HEK293 (cell line): Measurements from ENCODE around the gene AGXT.
A peak's percentile ranks its signal among the peaks of the same experiment; 100 is the strongest.

Experiments
- CTCF ChIA-PET: fragments of 350-600 bp; formaldehyde crosslinking; extraction: SDS; loops from one replicate; lab custom pipeline; 2021; ENCODE audit warnings: antibody characterized with exemption; lab: Yijun Ruan, JAX
- POLR2A ChIA-PET: fragments of 300-600 bp; formaldehyde crosslinking; extraction: SDS; loops from one replicate; lab custom pipeline; 2020; ENCODE audit warnings: antibody characterized with exemption, inconsistent platforms; lab: Yijun Ruan, JAX
- H3K27ac ChIP-seq: fragments of 200-500 bp; sonication (Bioruptor generic); 2 replicates; pipeline ENCODE4 v1.5.1; 2014; ENCODE audit warnings: low read depth, low read length, control low read depth, inconsistent platforms; ENCODE audit errors: extremely low read depth
- H3K36me3 ChIP-seq, 2 experiments: fragments of 200-500 bp in 1 of 2; sonication (Bioruptor generic) in 1 of 2; 1 replicate in 1 of 2; 2 replicates in 1 of 2; pipeline ENCODE4 v1.5.1; 2014 to 2017; ENCODE audit warnings: inconsistent platforms in 2 of 2, low read length in 2 of 2; ENCODE audit not compliant: control insufficient read depth in 2 of 2, insufficient read depth in 1 of 2
- H3K4me1 ChIP-seq: fragments of 200-500 bp; sonication (Bioruptor generic); 2 replicates; pipeline ENCODE4 v1.5.1; 2014; ENCODE audit warnings: mild to moderate bottlenecking, low read length, inconsistent platforms; ENCODE audit not compliant: control insufficient read depth, insufficient read depth
- H3K4me3 ChIP-seq: 2 replicates; pipeline ENCODE4 v1.5.1; 2011; ENCODE audit warnings: low read depth, mild to moderate bottlenecking, control low read depth, low read length, moderate library complexity
- H3K9me3 ChIP-seq: fragments of 200-500 bp; sonication (Bioruptor generic); 2 replicates; pipeline ENCODE4 v1.5.1; 2014; ENCODE audit warnings: low read depth, low read length, inconsistent platforms; ENCODE audit not compliant: control insufficient read depth, insufficient read depth
- EGR2 ChIP-seq: fragments of 450-650 bp; formaldehyde crosslinking; IDR thresholded peaks from 2 replicates; pipeline ENCODE4 v1.5.1; 2016; ENCODE audit warnings: low read depth, missing biosample characterization, missing genetic modification characterization
- GLI4 ChIP-seq: fragments of 450-650 bp; formaldehyde crosslinking; IDR thresholded peaks from 2 replicates; pipeline ENCODE4 v1.5.1; 2016; ENCODE audit warnings: missing biosample characterization, missing genetic modification characterization
- YY1 ChIP-seq: fragments of 450-650 bp; formaldehyde crosslinking; IDR thresholded peaks from 2 replicates; pipeline ENCODE4 v1.5.1; 2018; ENCODE audit warnings: missing biosample characterization, missing genetic modification characterization
- ZFHX2 ChIP-seq: fragments of 450-650 bp; formaldehyde crosslinking; conservative IDR thresholded peaks from 2 replicates; pipeline ENCODE4 v1.5.1; 2016; ENCODE audit warnings: missing biosample characterization, missing genetic modification characterization
- ZNF140 ChIP-seq: fragments of 450-650 bp; formaldehyde crosslinking; IDR thresholded peaks from 2 replicates; pipeline ENCODE4 v1.5.1; 2016; ENCODE audit warnings: missing biosample characterization, missing genetic modification characterization
- ZNF324 ChIP-seq: fragments of 450-650 bp; formaldehyde crosslinking; IDR thresholded peaks from 2 replicates; pipeline ENCODE4 v1.5.1; 2016; ENCODE audit warnings: missing biosample characterization, missing genetic modification characterization
- ZNF350 ChIP-seq: fragments of 450-650 bp; formaldehyde crosslinking; IDR thresholded peaks from 2 replicates; pipeline ENCODE4 v1.5.0; 2017; ENCODE audit warnings: missing biosample characterization, mild to moderate bottlenecking, missing genetic modification characterization
- ZNF426 ChIP-seq: fragments of 450-650 bp; formaldehyde crosslinking; IDR thresholded peaks from 2 replicates; pipeline ENCODE4 v1.5.1; 2017; ENCODE audit warnings: missing biosample characterization, missing genetic modification characterization, mild to moderate bottlenecking, inconsistent platforms, moderate library complexity
- ZNF501 ChIP-seq: fragments of 450-650 bp; formaldehyde crosslinking; IDR thresholded peaks from 2 replicates; pipeline ENCODE4 v1.5.1; 2016; ENCODE audit warnings: missing biosample characterization, missing genetic modification characterization
- ZNF521 ChIP-seq: fragments of 450-650 bp; formaldehyde crosslinking; IDR thresholded peaks from 2 replicates; pipeline ENCODE4 v1.5.1; 2017; ENCODE audit warnings: missing biosample characterization, mild to moderate bottlenecking, missing genetic modification characterization
- ZNF529 ChIP-seq: fragments of 450-650 bp; formaldehyde crosslinking; IDR thresholded peaks from 2 replicates; pipeline ENCODE4 v1.5.1; 2017; ENCODE audit warnings: missing genetic modification characterization, missing biosample characterization; ENCODE audit not compliant: insufficient replicate concordance
- ZNF555 ChIP-seq: fragments of 450-650 bp; formaldehyde crosslinking; conservative IDR thresholded peaks from 2 replicates; pipeline ENCODE4 v1.5.1; 2017; ENCODE audit warnings: missing biosample characterization, mild to moderate bottlenecking, missing genetic modification characterization, inconsistent platforms
- ZNF558 ChIP-seq: fragments of 450-650 bp; formaldehyde crosslinking; IDR thresholded peaks from 2 replicates; pipeline ENCODE4 v1.5.1; 2016; ENCODE audit warnings: missing biosample characterization, missing genetic modification characterization
- ZNF571 ChIP-seq: fragments of 450-650 bp; formaldehyde crosslinking; IDR thresholded peaks from 2 replicates; pipeline ENCODE4 v1.5.0; 2017; ENCODE audit warnings: missing biosample characterization, missing genetic modification characterization
- ZNF624 ChIP-seq: fragments of 450-650 bp; formaldehyde crosslinking; IDR thresholded peaks from 2 replicates; pipeline ENCODE4 v1.5.1; 2017; ENCODE audit warnings: missing biosample characterization, missing genetic modification characterization
- ZNF658 ChIP-seq: fragments of 450-650 bp; formaldehyde crosslinking; IDR thresholded peaks from 2 replicates; pipeline ENCODE4; 2016; ENCODE audit warnings: missing biosample characterization, missing genetic modification characterization
- ZSCAN16 ChIP-seq: fragments of 450-650 bp; formaldehyde crosslinking; IDR thresholded peaks from 2 replicates; pipeline ENCODE4 v1.5.1; 2016; ENCODE audit warnings: missing biosample characterization, missing genetic modification characterization
- ZSCAN23 ChIP-seq: fragments of 450-650 bp; formaldehyde crosslinking; IDR thresholded peaks from 2 replicates; pipeline ENCODE4 v1.5.1; 2016; ENCODE audit warnings: missing biosample characterization, missing genetic modification characterization
- TF ChIP-seq, protein P1 (sequence below): fragments of 450-650 bp; formaldehyde crosslinking; IDR thresholded peaks from 2 replicates; pipeline ENCODE4 v1.5.1; 2017; ENCODE audit warnings: missing biosample characterization, missing genetic modification characterization
- TF ChIP-seq, protein P2 (sequence below): fragments of 450-650 bp; formaldehyde crosslinking; IDR thresholded peaks from 2 replicates; pipeline ENCODE4 v1.5.1; 2017; ENCODE audit warnings: missing biosample characterization, missing genetic modification characterization

AGXT gene

DNA sequence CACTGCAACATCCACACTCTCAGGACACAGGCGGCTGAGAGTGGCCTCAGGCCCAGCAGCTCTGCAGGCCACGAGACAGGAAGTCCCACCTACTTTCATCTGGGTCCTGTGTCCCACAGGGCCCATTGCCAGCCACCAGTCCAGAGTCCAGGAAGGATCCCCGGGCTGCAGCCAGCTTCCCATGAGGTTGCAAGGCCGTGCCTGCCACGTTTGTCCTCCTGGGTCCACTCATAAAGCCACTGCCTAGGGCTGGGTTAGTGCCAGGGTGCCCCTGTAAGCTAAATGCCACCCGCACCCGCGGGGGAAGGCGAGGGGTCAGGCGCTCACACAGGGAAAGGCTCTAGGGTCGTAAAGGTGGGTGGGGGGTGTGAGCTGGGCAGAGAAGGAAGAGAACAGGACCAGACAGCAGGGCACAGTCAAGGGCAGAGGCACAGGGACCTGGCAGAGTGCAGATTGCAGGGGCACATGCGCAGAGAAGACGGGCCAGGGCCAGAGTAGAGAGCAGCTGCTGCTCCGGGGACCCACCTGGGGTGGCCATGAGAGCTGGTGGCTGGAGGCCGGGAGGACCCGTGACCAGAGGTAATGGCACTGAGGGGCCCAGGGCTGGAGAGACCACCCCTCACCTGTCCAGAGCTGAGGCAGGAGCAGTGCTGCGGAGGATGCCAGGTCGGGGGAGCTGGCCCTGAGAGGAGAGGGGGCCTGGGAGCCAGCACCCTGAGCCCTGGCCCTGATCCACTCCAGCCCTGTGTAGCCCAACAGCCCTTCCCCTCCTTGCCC lies 8.0 kb downstream of the AGXT start:
- no peaks in the 10 kb centered on the region for H3K4me1 ChIP-seq
- POLR2A ChIA-PET, result interaction anchor here (0.8 kb wide), 1 partner anchor 13 kb away, joined by 3 read pairs; no protein-coding TSS in a partner anchor

DNA sequence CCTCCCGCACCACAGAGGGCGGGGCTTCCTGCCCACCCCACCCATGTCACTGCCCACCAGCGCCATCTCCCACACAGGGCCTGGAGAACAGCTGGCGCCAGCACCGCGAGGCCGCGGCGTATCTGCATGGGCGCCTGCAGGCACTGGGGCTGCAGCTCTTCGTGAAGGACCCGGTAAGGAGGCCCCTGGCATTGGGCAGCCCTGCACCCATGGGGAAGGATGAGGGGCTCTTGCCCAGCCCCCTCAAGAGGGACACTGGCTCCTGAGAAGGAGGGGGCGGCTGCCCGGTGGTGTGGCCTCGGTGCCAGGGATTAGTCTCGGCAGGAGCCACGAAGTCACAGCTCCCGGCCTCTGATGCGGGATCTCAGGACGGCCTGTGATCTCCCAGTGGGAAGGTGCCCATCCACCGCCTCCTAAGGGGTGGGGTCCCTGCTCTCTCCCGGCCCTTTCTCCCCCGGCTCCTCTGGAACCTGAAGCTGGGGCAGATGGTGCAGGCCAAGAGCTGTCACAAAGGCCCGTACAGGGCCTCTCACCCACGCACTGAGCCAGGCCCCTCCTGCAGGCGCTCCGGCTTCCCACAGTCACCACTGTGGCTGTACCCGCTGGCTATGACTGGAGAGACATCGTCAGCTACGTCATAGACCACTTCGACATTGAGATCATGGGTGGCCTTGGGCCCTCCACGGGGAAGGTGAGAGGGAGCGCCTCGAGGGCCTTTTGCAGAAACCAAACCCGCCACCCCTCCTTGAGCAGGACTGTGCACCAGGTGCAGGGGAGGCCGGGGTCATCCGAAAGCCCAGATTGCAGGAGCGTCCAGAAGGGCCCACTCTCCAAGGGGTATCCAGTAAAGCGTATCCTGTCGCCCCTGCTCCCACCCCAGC lies 9.1 kb downstream of the AGXT start:
- H3K36me3 ChIP-seq, result no peaks in the 10 kb centered on the region
- ChIA-PET POLR2A (no interaction called here), CTCF (no interaction called here)
- H3K27ac ChIP-seq, result no peak overlapping the region
- H3K4me1 ChIP-seq, result no peaks in the 10 kb centered on the region
- no peak overlapping the region for H3K4me3 ChIP-seq
- H3K9me3 ChIP-seq, result no peaks in the 10 kb centered on the region
- TF ChIP-seq ZNF140 (no peak), ZFHX2 (peak; percentile 19; the same call in 1 of the 2 replicates)

More for the DNA sequence above, 8.0 kb downstream of the AGXT start:
- Histone ChIP-seq H3K9me3 (no peaks in the 10 kb centered on the region), H3K27ac (no peak overlapping the region), H3K36me3 (no peaks in the 10 kb centered on the region), H3K4me3 (no peak overlapping the region)
- CTCF ChIA-PET, result no interaction called here
- 0 out of 2 replicates have a peak, but pooled peaks have one; percentile 0 for TF ChIP-seq EGR2 (tag by site-specific recombination)
- TF ChIP-seq, protein P1, sequence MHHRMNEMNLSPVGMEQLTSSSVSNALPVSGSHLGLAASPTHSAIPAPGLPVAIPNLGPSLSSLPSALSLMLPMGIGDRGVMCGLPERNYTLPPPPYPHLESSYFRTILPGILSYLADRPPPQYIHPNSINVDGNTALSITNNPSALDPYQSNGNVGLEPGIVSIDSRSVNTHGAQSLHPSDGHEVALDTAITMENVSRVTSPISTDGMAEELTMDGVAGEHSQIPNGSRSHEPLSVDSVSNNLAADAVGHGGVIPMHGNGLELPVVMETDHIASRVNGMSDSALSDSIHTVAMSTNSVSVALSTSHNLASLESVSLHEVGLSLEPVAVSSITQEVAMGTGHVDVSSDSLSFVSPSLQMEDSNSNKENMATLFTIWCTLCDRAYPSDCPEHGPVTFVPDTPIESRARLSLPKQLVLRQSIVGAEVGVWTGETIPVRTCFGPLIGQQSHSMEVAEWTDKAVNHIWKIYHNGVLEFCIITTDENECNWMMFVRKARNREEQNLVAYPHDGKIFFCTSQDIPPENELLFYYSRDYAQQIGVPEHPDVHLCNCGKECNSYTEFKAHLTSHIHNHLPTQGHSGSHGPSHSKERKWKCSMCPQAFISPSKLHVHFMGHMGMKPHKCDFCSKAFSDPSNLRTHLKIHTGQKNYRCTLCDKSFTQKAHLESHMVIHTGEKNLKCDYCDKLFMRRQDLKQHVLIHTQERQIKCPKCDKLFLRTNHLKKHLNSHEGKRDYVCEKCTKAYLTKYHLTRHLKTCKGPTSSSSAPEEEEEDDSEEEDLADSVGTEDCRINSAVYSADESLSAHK (tag by site-specific recombination), result no peak
- no peak for TF ChIP-seq ZNF555 (tag by site-specific recombination)
- TF ChIP-seq ZSCAN16 (tag by site-specific recombination), result no peak

DNA sequence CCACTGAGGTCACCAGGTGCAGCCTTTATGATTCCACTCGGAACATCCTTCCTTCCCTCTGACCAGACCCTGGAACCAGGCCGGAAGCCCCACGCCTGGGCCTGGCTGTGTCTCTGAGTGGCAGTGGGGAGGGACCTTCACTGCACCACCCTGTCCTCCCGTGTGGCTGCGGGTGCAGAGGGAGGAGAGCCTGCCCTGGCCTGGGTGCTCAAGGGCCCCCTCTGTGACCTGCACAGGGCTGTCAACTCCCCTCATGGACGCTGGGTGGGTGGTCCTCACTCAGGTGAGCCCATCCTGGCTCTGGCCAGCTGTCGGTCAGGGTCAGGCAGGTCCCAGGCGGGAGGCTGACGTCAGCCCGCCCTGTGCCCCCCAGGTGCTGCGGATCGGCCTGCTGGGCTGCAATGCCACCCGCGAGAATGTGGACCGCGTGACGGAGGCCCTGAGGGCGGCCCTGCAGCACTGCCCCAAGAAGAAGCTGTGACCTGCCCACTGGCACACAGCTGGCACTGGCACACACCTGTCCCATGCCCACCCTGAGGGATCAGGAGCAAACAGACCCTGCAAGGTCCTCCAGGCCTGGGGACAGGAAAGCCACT lies 9.8 kb downstream of the AGXT start:
- H3K36me3 ChIP-seq, result no peaks in the 10 kb centered on the region
- no peaks in the 10 kb centered on the region for H3K9me3 ChIP-seq
- no peak overlapping the region for H3K4me3 ChIP-seq
- no peak overlapping the region for H3K27ac ChIP-seq
- no peaks in the 10 kb centered on the region for H3K4me1 ChIP-seq
- POLR2A ChIA-PET, result no interaction called here
- TF ChIP-seq, protein P2, sequence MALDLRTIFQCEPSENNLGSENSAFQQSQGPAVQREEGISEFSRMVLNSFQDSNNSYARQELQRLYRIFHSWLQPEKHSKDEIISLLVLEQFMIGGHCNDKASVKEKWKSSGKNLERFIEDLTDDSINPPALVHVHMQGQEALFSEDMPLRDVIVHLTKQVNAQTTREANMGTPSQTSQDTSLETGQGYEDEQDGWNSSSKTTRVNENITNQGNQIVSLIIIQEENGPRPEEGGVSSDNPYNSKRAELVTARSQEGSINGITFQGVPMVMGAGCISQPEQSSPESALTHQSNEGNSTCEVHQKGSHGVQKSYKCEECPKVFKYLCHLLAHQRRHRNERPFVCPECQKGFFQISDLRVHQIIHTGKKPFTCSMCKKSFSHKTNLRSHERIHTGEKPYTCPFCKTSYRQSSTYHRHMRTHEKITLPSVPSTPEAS, result no peak
- TF ChIP-seq ZNF350 (tag by site-specific recombination) (no peak), ZSCAN23 (tag by site-specific recombination) (no peak), ZNF555 (tag by site-specific recombination) (no peak), ZNF501 (tag by site-specific recombination) (no peak), GLI4 (tag by site-specific recombination) (no peak), ZNF558 (no peak), ZNF324 (tag by site-specific recombination) (no peak), ZNF521 (no peak), ZNF571 (tag by site-specific recombination) (no peak), ZNF624 (tag by site-specific recombination) (no peak), ZNF529 (no peak), ZNF658 (tag by site-specific recombination) (no peak), ZNF426 (tag by site-specific recombination) (no peak), YY1 (tag by site-specific recombination) (no peak)
- TF ChIP-seq, protein P1 (tag by site-specific recombination), result no peak
- TF ChIP-seq, all 188 proteins: peak for 0
- CTCF ChIA-PET, result no interaction called here
